Activated T-helper 9 cell treated with anti-CD3 and anti-CD28 coated beads, Interleukin-2, amount 50 U/mL, for 16 hours (primary cell): ENCODE data around the gene OPCML.

ENCODE experiments used
- DNase-seq: peaks from one replicate; pipeline ENCODE4 v3.0.0-alpha.2; 2020; ENCODE audit warnings: low read depth

Gene OPCML

GRCh38 chr11:133503236-133503635 lies 29.1 kb downstream of the OPCML start:
- DNase-seq: no peak

GRCh38 chr11:133501643-133502539 lies 30.4 kb downstream of the OPCML start:
- no peak for DNase-seq

GRCh38 chr11:133500936-133501335 lies 31.4 kb downstream of the OPCML start:
- DNase-seq: no peak

DNA sequence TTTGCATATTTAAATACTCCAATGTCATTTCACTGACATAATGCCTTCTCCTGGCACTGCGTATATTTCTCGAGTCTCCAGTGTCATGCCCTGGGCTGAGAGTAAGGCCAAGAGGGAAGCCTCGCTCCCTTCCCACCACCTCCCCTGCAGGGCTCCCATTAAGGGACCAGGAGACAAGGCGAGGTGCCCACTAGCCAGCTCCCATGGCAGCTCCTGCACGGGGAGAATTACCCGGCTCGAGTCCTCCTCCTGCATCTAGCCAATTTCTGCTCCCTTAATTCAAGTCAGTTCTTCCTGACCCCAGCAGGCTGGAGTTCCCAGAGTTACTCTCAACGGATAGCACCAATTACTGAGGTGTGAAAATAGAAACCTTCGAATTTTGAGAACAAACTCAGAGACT lies 31.9 kb downstream of the OPCML start:
- no peak for DNase-seq

DNA sequence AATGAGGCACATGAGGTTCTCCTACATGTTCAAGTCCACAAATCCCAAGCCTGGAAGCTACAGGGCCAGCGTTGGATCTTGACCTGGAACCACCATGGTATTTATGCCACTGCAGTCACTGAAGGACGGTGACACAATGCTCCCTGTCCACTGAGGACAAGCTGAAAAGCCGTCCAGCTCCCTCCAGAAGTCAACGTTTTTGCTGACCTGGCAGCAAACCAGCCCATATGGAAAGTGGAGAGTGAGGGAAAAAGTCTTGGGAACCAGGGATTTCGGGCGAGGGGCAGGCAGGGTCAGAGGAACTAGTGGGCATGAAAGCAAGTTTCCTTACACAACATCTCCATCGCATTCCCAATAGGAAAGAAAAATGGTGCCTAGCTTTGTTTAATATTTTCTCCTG lies 33.3 kb downstream of the OPCML start:
- no peak for DNase-seq

GRCh38 chr11:133497477-133498140 lies 34.7 kb downstream of the OPCML start:
- DNase-seq: no peak

- no peak for DNase-seq
These were observed 39.4 kb downstream of the OPCML start for GRCh38 chr11:133492895-133493294.

- DNase-seq: no peak
These were observed 40.5 kb downstream of the OPCML start for GRCh38 chr11:133491680-133492383.

DNA sequence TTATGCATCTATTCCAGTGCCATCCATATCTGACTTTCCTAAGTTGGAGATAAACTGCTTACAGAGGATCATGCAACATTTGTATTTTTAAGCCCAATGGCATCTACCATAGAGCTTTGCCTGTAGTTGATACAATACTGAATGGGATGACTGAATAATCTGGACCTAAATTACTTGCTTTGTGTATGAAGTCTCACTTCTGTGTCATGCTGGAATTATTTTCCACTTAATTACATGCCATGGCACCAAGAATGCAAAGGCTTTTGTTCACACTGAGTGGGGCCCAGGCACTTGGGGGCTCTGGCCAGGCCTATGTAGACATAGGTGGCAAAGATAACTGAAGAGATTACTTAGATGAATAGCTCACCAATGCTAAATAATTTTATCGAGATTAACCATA lies 51.6 kb downstream of the OPCML start:
- DNase-seq: no peak

GRCh38 chr11:133479209-133479608 lies 53.1 kb downstream of the OPCML start:
- no peak for DNase-seq

DNA sequence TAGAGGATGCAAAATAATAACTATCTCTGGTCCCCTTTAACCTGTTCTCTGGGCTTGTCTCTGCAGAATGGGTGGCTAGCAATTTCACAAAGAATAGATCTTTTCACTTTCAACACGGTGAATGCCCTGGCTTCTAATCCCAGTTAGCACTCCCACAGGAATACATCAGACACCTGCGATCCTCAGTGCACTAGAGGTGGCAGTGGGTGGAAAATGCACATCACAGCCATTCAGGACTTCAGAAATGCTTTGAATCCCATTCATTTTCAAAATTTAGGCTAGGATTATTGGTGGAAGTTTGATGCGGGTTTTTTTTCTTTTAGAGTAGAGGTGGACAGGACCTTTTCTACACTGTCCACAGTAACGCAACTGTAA lies 55.1 kb downstream of the OPCML start:
- no peak for DNase-seq

DNA sequence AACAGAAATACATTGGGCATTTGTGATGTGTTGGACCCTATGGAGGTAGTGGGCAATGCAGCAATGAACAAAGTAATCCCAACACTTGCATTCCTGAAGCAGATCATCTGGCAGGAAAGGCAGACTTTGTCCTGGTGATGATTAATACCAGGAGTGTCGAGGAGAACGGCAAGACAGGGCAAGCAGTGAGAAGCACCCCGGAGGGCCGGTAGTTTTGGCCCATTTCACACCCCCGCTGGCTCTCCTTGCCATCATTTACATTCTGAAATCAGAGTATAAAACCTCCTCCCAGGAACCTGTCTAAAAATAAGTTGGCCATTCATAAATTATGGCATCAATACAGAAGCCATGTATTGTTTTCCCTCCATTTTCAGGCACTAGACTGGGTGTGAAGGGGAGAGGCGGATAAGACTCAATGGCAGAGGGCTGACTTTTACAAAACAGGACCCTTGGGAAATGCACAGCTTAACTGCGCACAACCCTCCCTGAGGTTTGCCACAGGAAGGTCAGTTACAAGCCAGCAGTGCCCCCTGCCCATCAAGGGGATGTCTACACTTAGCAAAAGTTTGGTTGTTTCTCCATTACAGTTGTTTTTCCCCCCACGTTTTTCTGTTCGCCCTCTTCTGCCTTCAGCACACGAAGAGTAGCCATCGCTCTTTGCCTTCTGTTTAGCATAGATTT lies 55.6 kb downstream of the OPCML start:
- no peak for DNase-seq

- DNase-seq: no peak
These were observed 57.8 kb downstream of the OPCML start for GRCh38 chr11:133474461-133474860.

- DNase-seq: no peak
These were observed 64.6 kb downstream of the OPCML start for GRCh38 chr11:133467686-133468085.

GRCh38 chr11:133443206-133443747 lies 89.0 kb downstream of the OPCML start:
- no peak for DNase-seq

DNA sequence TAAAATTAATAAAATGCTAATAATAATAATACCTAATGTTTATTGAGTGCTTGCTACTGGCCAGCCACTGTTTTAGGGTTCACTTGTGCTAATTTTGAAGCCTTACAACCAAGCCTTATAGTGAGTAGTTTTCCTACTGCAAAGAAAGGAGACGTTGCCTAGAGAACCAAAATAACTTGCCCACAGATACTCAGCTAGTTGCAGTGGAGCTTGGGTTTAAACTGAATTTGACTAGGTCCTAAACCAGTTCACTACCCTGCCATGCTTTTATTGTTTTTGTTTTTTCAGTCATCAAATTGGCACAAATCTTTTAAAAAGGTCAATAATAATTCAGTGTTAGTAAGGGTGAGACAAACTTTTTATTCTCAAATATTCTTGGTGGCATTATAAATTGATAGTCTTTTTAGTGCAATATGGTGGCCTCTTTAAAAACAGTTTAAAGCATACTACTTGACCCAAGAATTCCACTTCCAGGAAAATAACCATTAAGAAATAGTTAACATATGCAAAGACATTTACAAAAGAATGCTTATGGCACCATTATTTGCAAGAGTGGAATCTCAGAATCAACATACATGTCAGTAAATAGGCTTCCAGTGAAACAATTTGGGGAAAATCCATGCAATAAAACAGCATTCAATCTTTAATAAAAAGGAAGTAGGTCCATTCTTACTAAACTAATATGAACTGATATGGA lies 90.2 kb downstream of the OPCML start:
- no peak for DNase-seq

GRCh38 chr11:133425992-133426391 lies 106.3 kb downstream of the OPCML start:
- DNase-seq: no peak

- DNase-seq: no peak
These were observed 107.1 kb downstream of the OPCML start for GRCh38 chr11:133425245-133425644.

DNA sequence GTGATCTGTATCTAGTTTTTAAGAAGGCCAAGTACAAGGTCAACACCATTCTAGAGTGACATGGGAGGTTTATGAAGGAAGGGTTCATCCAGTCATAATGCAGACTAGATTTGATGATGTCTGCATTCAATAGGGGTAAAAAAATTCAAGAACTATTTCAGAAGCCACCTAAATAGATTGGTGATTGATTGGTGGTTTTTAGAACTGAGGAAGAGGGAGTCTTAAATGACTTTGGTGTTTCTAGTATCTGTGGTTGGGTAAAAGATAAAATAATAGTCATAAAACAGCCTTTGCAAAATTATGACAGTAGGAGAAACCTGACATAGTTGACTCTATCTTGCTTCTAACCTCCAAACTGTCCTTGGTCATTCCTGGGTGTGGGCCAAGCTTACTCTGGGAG lies 114.1 kb downstream of the OPCML start:
- DNase-seq: no peak

DNA sequence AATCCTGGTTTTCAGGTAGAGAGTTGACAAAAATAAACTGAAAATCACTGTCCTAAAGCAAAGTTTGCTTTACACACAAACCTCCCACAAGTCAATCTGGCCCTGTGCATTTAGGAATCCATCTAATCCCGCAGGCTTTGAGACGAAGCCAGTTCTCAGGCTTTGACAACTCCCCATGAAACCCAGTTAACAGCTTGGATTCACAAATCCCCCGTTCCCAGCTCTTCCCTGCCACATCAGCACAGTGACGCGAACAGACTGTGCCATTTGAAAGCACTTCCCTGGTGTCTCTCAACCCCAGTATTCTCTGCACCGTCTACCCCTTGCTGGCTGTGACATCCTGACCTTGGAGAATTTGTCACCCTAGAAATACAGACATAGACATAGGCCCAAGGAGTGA lies 117.8 kb downstream of the OPCML start:
- no peak for DNase-seq

DNA sequence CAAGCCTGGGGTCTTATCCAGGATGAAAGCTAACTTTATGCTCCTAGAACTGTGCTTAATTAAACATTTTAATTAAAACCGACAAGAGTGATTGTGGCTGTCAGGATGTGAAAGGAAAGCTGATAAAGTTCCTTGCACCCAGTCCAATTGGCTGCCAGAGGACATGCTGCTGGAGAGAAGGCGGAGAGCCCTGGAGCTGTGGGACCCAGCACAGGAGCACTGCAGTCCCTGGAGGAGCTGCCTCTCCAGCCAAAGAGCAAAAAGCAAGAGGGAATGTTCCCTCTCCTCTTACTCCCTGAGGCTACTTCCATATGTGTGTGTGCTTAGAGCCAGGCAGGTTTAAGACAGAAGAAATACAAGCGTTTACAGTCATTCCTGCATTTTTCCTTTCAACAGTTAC lies 118.6 kb downstream of the OPCML start:
- DNase-seq: no peak
